OCI-LY3 (cell line): ENCODE measurements around the gene COG5.

Experiments
- H2AFZ ChIP-seq: fragments of 200-600, 300-600 bp; shearing (Covaris generic); 2 replicates; pipeline ENCODE4 v1.6.0; 2014; ENCODE audit warnings: antibody characterized with exemption, low read depth, low read length
- H3K27ac ChIP-seq: fragments of 200-600, 300-600 bp; sonication (generic); 2 replicates; pipeline ENCODE4 v1.5.1; 2014; ENCODE audit warnings: mild to moderate bottlenecking, low read length, moderate library complexity, mixed read lengths
- H3K27me3 ChIP-seq: fragments of 200-600, 300-600 bp; sonication (generic); 2 replicates; pipeline ENCODE4 v1.6.1; 2014; ENCODE audit warnings: low read depth, low read length, mixed read lengths
- H3K36me3 ChIP-seq: fragments of 200-600, 300-600 bp; sonication (generic); replicated peaks from 2 replicates; pipeline ENCODE3; 2014; ENCODE audit warnings: low read depth, low read length, mixed read lengths
- H3K4me1 ChIP-seq: fragments of 300-600, 200-600 bp; sonication (generic); 2 replicates; pipeline ENCODE4 v1.6.1; 2014; ENCODE audit warnings: low read length, mixed read lengths
- H3K4me2 ChIP-seq: fragments of 200-600, 300-600 bp; sonication (generic); 2 replicates; pipeline ENCODE4 v1.6.1; 2014; ENCODE audit warnings: low read length, mixed read lengths
- H3K4me3 ChIP-seq: fragments of 300-600, 200-600 bp; sonication (generic); 2 replicates; pipeline ENCODE4 v1.5.1; 2014; ENCODE audit warnings: antibody characterized with exemption, mild to moderate bottlenecking, low read length, moderate library complexity
- H3K79me2 ChIP-seq: fragments of 300-600, 200-600 bp; shearing (Covaris generic); 2 replicates; pipeline ENCODE4 v1.6.1; 2014; ENCODE audit warnings: mild to moderate bottlenecking, low read length, mixed read lengths
- H3K9ac ChIP-seq: fragments of 300-600, 200-600 bp; shearing (Covaris generic); 2 replicates; pipeline ENCODE4 v1.6.0; 2014; ENCODE audit warnings: mild to moderate bottlenecking, low read length, moderate library complexity
- H3K9me3 ChIP-seq: fragments of 200-600, 300-600 bp; shearing (Covaris generic); 2 replicates; pipeline ENCODE4 v1.6.1; 2014; ENCODE audit warnings: low read length, mixed read lengths; ENCODE audit not compliant: insufficient read depth
- H4K20me1 ChIP-seq: fragments of 200-600, 300-600 bp; sonication (generic); 2 replicates; pipeline ENCODE4 v1.6.1; 2016; ENCODE audit warnings: low read length, mixed read lengths; ENCODE audit not compliant: insufficient read depth
- EZH2phosphoT487 ChIP-seq: fragments of 200-600 bp; shearing (Covaris generic); IDR thresholded peaks from 2 replicates; pipeline ENCODE4 v1.6.1; 2018; ENCODE audit warnings: antibody characterized with exemption, mixed run types, low read depth
- TF ChIP-seq, protein P1 (sequence below): fragments of 200-600, 300-600 bp; sonication (generic); IDR thresholded peaks from 2 replicates; pipeline ENCODE4 v1.5.1; 2014; ENCODE audit warnings: antibody characterized with exemption, low read length, low read depth

COG5 gene

DNA sequence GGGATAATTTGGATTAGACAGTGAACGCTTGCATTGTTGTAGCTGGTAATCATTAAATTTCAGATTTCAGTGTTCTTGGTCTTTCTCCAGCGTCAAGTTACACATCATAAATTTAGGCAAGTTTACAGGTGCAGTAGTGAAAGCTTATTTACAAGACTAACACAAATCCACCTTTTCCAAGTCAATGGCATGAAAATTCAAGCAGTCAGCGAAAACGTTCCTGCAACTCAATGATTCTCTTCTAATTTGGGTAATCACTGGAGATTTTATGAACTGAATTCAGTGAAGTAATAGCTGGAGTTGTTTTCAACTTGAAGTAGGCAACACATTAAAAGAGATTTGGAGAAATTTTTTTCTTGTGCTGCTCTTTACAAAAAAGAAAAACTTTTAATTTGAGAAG is 34.2 kb upstream of the COG5 start:
- no peaks in the 10 kb centered on the region for H4K20me1 ChIP-seq
- no peak overlapping the region for H3K9ac ChIP-seq
- TF ChIP-seq EZH2phosphoT487: no peak
- TF ChIP-seq, protein P1, sequence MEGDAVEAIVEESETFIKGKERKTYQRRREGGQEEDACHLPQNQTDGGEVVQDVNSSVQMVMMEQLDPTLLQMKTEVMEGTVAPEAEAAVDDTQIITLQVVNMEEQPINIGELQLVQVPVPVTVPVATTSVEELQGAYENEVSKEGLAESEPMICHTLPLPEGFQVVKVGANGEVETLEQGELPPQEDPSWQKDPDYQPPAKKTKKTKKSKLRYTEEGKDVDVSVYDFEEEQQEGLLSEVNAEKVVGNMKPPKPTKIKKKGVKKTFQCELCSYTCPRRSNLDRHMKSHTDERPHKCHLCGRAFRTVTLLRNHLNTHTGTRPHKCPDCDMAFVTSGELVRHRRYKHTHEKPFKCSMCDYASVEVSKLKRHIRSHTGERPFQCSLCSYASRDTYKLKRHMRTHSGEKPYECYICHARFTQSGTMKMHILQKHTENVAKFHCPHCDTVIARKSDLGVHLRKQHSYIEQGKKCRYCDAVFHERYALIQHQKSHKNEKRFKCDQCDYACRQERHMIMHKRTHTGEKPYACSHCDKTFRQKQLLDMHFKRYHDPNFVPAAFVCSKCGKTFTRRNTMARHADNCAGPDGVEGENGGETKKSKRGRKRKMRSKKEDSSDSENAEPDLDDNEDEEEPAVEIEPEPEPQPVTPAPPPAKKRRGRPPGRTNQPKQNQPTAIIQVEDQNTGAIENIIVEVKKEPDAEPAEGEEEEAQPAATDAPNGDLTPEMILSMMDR: no peak
- H3K9me3 ChIP-seq: no peaks in the 10 kb centered on the region
- H3K27me3 ChIP-seq: no peaks in the 10 kb centered on the region
- no peak overlapping the region for H3K4me3 ChIP-seq
- H3K4me1 ChIP-seq: no peaks in the 10 kb centered on the region
- no peak overlapping the region for H2AFZ ChIP-seq
- H3K79me2 ChIP-seq: no peaks in the 10 kb centered on the region
- no peaks in the 10 kb centered on the region for H3K36me3 ChIP-seq
- H3K4me2 ChIP-seq: no peak overlapping the region
- H3K27ac ChIP-seq: no peak overlapping the region

DNA sequence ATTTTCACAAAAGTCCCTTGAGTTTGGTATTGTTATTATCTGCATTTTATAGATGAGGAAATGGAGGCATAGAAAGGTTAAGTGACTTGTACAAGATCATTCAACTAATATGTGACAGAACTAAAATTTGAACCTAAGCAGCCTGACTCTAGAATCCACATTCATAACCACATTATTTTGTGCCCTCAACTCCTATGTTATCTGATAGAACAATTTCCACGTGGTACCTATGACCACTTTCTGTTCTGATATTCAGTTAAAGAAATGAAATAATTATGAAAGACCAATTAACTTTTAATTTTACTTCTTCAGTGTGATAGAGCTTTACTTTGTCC is 33.8 kb upstream of the COG5 start:
- TF ChIP-seq, protein P1: no peak
- no peak for TF ChIP-seq EZH2phosphoT487
- Histone ChIP-seq H3K4me3 (no peak overlapping the region), H3K9me3 (no peaks in the 10 kb centered on the region), H3K79me2 (no peaks in the 10 kb centered on the region), H3K36me3 (no peaks in the 10 kb centered on the region), H3K4me1 (no peaks in the 10 kb centered on the region), H3K4me2 (no peak overlapping the region), H2AFZ (no peak overlapping the region), H3K27me3 (no peaks in the 10 kb centered on the region), H3K9ac (no peak overlapping the region), H3K27ac (no peak overlapping the region), H4K20me1 (no peaks in the 10 kb centered on the region)

DNA sequence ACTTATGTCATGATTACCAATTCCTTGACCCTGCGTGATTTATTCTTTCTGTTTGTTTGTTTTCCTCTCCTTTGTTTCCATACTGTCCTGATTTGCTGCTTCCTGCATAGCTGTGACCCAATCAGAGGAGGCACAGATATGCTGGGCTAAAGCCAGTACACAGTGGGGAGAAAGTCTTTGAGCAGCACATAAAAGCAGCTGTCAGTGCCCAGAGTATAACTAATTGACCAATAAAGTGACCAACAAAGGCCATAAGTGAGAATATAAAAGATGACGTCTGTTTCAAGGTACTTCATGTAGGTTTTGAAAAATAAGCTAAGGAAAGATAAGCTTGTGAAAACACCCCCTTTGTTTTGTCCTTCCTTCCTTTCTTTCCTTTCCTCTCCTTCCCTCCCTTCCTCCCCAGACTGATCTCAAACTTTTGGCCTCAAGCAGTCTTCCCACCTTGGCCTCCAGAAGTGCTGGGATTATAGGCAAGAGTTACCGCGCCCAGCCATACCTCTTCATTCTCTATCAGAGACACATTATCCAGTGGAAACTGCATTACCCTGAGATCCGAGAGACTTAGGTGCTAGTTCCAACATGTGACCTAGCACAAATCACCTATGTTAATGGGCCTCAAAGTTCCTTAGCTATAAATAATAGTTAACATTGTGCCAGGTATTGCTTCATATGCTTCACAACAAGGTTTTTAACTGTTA is 33.3 kb upstream of the COG5 start:
- H3K27me3 ChIP-seq: no peaks in the 10 kb centered on the region
- H3K4me1 ChIP-seq: no peaks in the 10 kb centered on the region
- H3K27ac ChIP-seq: no peak overlapping the region
- TF ChIP-seq EZH2phosphoT487: no peak
- TF ChIP-seq, protein P1: no peak
- H3K36me3 ChIP-seq: no peaks in the 10 kb centered on the region
- H3K79me2 ChIP-seq: no peaks in the 10 kb centered on the region
- no peaks in the 10 kb centered on the region for H4K20me1 ChIP-seq
- H3K9ac ChIP-seq: no peak overlapping the region
- H2AFZ ChIP-seq: no peak overlapping the region
- H3K9me3 ChIP-seq: no peaks in the 10 kb centered on the region
- no peak overlapping the region for H3K4me2 ChIP-seq
- H3K4me3 ChIP-seq: no peak overlapping the region

DNA sequence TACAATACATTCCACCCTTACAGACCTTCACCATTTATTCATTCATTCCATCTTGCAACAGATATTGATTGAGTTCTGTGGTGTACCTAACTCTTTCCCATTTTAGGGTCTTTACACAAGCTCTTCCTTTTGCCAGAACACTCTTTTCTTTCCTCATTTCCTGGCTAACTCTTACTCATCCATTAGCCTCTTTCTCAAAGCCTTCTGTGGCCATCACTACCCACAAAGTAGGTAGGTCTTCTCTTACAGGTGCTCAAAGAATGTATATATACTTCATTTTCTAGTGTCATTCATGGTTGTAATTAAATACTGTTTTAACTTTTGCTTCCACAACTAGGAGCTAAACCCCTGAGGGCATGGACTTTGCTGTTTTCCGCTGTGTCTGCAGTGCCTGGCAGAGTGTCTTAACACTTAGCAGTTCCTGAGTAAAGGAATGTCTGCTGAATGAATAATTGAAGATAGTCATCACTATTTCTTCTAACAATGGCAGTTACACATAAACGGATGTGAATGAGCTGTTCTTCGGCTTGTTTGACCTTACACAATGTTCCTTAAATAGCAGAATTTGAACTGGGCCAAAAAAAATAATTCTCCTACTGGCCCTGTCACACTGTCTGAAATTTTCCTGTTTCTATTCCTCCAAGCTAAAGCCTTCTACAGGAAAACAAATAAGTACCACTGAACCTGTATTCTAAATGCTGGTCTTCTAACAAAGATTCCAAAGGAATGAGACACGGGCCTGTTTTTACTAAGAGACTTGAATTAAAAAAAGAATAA is 31.4 kb upstream of the COG5 start:
- TF ChIP-seq EZH2phosphoT487: no peak
- TF ChIP-seq, protein P1: no peak
- Histone ChIP-seq H3K4me3 (no peak overlapping the region), H3K27me3 (no peaks in the 10 kb centered on the region), H3K27ac (no peak overlapping the region), H3K79me2 (no peaks in the 10 kb centered on the region), H3K9me3 (no peaks in the 10 kb centered on the region), H4K20me1 (no peaks in the 10 kb centered on the region), H3K9ac (no peak overlapping the region), H3K36me3 (no peaks in the 10 kb centered on the region), H3K4me1 (no peaks in the 10 kb centered on the region), H3K4me2 (no peak overlapping the region), H2AFZ (no peak overlapping the region)
